NCI-H2107 treated with DMSO at 0.1 percent for 48 hours (cell line): ENCODE results near the gene DENND1A.

Experiments
- DNase-seq: peaks from one replicate; lab custom pipeline; 2025; ENCODE audit not compliant: unreplicated experiment; lab: John Stamatoyannopoulos, UW

The DENND1A gene

DNA sequence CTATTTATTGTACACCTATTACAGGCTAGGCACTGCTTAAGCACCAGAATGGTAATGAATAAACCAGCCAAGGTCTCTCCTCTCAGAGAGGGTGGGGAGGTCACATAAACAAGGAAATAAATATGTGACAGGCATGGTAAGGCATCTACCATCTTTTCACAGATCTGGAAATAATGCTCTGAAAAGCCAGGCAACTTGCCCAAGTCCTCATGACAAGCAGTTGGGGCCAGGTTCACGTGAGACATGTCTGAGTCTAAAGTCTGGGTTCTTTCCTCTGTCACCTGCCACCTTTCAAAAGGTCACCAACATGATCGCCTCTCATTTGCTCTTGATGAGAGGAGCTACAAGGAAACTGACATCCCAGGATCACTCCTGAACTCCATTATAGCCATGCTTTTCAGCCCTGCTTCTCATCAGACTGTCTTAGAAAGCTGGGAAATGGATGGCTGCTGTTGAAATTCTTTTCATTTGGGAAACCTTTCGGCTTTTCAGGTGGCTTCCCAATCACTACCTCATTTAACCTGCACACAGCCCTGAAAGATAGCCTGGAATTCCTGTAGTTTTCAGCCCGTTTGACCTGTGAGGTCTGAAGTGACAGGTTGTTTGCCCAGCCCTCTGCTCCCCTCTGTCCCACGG, 450.8 kb downstream of the DENND1A start:
- no peak for DNase-seq

DNA sequence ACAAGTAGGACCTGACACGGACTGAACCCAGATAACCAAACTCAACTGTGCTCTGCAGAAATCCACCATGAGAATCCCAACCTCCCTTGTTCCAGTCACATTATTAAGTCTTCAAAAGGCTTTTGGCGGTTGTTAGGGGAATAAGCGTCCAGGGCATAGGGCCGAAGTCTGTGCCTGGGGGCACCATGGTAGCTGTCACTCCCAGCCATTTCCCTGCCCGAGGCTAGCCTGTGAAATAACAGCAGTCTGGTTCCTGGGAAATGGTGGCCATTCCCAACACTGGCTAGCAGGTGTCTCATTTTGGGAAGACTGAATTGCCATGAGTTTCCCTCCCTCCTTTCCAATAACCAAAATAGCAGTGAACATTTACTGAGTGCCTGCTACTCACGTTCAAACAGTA, 451.8 kb downstream of the DENND1A start:
- no peak for DNase-seq

DNA sequence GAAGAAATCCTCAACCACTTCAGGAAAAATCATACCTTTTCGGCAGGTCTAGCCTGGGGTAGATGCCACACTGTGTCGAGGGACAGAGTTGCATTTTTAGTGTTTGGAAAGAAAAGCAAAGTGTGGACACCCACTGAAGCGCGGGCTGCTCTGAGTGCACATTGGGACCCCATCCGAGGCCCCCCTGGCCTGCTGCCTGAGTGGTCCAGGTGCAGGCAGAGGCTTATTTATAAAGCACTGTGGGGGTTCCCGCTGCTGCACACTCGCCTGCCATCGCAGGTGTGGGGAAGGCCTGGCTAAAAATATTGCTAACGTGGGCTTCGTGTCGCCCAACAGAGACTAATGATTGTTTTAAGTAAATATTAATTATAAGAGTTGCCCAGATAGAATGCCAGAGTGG, 454.5 kb downstream of the DENND1A start:
- no peak for DNase-seq

DNA sequence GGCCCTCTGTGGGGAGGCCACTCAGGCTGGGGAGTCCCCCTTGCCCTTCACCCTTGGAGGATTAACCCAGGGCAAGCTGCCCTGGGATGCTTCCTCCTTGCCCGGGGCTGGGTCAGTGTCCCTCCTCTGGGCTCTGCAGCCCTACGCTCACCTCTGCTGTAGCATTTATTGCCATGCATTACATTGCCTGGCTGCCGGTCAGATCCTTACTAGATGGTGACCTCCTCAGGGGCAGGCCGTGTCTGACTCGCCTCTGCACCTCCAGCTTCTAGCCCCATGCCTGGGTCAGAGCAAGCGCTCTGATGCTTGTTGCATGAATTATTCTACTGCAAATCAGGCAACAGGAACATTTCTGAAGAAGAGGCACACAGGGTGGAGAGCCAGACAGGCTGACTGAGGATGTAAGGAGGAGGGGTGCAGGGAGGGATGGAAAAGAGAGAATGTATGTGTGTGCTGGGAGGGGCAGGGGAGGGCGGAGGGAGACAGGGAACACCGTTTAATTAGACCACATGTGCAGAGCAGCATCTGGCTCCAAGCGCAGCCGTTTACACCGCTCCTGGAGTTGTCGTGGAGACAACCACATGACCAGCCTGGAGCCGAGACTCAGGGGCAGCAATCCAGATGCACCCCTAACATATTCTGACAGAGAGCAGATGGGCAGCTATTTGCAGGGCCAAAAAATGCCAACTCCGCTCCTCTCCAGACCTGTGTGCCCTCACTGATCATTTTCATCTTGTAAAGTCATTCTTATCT, 456.9 kb downstream of the DENND1A start:
- no peak for DNase-seq

GRCh38 chr9:123471843-123472570, 457.9 kb downstream of the DENND1A start:
- DNase-seq = no peak

DNA sequence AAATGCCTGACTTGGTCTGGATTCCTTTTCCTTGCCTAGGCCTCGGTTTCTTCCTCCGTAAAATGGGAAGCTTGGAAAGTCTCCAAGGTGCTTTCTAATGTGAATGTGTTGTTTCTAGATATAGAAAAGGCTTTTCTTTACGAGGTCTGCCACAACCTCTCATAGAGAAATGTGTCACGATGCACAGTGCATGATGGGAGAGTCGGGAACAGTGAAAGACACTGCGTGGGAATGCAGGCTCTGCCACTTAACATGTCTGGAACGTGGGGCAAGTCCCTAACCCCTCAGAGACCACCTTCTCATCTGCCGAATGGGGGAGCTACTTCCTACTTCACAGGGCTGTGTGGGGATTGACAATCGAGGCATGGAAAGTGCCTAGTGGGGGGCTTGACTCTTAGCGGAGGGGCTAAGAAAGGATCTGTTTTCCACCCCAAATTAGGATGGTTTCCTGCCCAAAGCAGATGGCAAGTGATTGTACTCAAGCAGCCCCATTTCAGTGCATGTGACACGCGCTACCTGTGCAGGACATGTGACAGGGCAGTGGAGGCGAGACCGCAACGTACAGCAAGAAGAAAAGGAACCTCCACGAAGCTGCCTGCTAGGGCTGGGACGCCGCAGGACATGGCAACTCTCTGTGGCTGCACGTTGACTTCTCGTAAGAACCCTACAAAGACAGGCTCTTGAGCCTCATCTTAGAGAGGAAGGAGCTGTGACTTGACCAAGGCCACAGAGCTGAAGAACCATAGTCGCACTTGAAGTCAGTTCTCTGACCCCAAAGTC, 458.7 kb downstream of the DENND1A start:
- no peak for DNase-seq

- no peak for DNase-seq
Measured at GRCh38 chr9:123470121-123470782, 459.7 kb downstream of the DENND1A start.

GRCh38 chr9:123469282-123469681, 460.6 kb downstream of the DENND1A start:
- DNase-seq = no peak

DNA sequence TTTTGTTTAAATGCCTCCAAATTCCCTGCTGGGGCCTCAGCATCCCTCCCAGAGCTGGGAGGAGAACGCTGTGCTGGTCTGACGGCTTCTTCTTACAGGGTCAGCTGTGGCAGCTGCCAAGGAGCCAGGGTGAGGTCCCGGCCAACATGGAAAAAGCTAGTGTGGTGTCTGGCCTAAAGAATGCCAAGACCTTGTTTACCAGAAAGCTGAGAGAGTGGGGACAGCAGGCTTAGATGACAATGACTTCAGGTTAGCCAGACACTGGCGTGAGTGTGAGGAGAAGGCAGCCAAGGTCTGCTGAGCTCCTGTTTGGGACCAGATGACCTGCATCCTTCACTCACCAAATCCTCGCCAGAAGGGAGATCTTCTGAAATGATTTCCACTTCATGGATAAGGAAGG, 461.4 kb downstream of the DENND1A start:
- DNase-seq = no peak

DNA sequence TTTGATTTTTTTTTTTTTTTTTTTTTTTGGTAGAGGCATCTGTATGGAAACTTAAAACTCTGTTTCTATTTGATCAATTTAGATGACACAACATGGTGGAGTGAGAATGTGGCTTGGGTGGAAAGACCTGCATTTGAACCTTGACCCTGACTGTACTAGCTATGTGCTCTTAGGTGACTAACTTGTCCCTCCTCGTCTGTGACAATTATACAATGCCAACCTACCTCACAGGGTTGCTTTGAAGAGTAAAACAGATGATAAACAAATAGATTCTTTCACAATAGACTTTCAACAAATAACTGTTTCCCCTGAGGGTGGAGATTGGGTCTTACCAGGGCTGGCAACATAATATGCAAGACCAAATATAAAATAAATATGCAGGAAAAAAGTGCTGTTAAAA, 464.6 kb downstream of the DENND1A start:
- no peak for DNase-seq

GRCh38 chr9:123460091-123460490, 469.8 kb downstream of the DENND1A start:
- DNase-seq = no peak

GRCh38 chr9:123457583-123457982, 472.3 kb downstream of the DENND1A start:
- no peak for DNase-seq

- no peak for DNase-seq
Measured at GRCh38 chr9:123456011-123456410, 473.9 kb downstream of the DENND1A start.

DNA sequence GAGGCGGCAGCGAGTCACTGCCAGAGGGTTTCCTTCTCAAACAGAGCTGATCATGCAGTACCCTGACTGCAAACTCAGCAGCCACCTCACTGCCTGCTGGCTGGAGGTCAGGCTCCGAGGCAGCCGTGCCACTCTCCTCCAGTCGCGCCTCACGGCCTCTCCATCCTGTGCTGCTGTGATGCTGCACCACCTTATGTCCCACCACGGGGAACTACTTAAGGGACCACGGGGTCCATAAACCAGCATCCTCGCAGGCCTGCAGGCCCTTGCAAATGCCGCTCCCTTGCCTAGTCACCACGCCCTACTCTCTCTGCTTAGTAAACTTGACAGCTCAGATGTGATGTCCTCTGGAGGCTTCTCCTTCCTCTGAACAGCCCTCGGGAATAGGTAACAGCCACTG, 474.7 kb downstream of the DENND1A start:
- no peak for DNase-seq

DNA sequence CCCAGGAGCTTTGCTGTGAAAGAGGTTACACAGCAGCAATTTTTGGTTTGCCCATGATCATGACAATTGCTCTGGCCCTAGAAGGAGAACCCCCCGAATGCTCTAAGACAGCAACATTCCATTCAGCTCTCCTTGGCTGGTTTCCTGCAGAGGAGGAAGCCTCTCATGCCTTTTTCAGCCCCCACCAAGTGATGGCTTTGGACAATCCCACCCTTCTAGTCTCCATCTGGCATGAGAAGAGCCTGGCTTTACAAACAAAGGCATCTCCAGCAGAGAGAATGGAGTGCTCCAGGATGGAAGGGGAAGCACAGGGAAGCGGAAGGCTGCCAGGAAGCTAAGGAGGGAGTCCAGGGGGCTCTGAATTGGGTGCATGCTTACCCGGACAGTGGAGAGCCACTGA, 475.6 kb downstream of the DENND1A start:
- DNase-seq = no peak

DNA sequence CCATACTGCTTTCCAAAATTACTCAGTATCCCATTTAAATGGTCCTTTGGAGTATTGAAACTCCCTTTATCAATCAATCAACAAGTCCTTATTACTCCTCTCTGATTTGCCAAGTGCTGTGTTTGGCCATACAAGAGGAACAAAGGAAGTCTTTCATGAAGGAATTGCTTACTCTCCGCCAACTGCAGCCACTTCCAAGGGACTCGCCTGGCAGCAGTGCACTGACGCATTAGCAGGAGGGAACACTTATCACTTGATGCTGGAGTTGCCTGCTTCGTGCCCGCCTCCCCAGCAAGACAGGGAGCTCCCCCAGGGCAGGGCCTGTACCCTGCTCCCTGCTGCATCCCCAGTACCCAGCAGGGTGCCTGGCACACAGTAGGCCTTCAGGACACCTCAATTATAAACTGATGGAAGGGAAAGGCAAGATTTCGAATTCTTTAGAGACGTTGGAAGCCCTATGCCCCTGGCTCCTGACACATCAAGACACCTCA, 476.1 kb downstream of the DENND1A start:
- no peak for DNase-seq

GRCh38 chr9:123453076-123453667, 476.8 kb downstream of the DENND1A start:
- no peak for DNase-seq

- no peak for DNase-seq
Measured at GRCh38 chr9:123450996-123451395, 478.9 kb downstream of the DENND1A start.

DNA sequence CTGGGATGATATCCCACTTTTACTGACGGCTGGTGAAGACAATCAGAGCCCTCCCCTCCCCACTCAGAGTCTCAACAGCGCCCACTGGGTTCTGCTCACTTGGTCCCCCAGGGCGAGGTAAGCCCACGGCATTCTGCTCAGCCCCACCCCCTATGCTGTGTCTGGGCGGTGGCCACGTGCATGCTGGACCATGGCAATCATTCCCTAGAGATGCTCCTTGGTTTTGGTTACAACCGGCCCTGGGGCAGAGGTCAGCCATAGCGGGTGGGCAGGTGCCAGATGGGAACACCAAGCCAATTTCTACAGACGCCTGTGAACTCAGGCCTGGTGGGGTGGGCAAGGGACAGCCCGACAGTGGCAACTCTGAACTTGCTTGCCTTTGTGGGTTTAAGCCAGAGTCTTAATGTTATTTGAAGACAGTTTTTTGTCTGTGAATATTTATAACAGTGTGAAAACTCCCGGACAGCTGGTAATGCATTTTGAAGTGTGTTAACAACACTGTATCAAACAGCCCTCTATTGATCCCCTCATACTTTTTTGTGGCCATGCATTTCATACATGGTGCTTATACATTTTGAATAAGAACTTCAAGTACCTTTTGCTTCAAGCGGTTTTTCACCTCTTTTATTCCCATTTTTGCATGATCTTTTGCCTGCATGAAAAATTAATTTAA, 479.7 kb downstream of the DENND1A start:
- DNase-seq = no peak
